ENCODE results near the gene CCT3. TPM values are rescaled to one million over a fixed set of nuclear protein-coding genes. Genes with fewer than 3 reads are reported as not detected.

The CCT3 gene
- total and polyA plus RNA-seq, 10 of the 15 experiments (the other 5 are each of a cell fraction or from before 2014, with no cell fraction given): 319 to 585 (median 427) TPM

DNA sequence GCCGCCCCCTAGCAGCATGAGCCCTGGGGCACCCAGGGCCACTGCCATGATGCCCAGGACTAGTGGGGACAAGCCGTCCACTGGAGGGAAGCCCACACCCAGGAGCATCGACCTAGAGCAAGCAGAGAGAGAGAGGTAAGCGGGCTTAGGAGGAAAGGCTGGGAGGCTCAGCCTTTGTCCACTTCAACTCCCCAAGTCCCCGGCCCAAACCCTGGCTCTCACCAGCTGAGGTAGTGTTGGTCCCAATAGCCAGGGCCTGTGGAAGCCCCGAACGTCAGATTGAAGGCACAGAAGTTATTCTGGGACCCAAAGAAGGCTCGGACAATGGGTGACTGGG lies 45.0 kb downstream of the CCT3 start (continued):
- no peak for TF ChIP-seq BACH1 (IDR thresholded peaks at IDR 0.05; ENCODE audit: borderline replicate concordance)
- no peak for TF ChIP-seq YBX1 (IDR thresholded peaks at IDR 0.05)

DNA sequence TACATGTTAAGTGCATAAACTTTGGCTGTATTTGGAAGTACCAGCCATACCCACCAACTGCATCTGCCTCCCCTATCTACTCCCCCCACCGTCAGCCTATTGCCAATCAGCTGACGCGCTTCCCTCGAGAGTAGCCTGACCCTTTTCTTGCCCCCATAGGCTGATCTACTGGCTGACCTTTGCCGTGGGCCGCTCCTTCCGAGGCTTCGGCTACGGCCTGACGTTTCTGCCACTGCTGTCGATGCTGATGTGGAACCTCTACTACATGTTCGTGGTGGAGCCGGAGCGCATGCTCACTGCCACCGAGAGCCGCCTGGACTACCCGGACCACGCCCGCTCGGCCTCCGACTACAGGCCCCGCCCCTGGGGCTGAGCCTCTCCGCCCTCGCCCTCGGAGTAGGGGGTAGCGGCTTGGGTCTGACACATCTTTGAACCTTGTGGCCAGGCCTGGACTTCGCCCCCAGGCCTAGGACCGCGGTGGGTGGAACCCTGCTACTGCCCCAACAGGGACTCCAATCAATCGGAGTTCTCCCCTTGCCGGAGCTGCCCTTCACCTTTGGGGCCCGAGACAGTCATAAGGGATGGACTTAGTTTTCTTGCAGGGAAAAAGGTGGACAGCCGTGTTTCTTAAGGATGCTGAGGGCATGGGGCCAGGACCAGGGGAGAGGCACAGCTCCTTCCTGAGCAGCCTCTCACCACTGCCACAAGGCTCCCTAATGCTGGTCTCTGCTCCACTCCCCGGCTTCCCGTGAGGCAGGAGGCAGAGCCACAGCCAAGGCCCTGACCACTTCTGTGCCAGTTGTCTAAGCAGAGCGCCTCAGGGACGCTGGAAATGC lies 46.6 kb downstream of the CCT3 start:
- RAD21 ChIA-PET (ENCODE audit: unreplicated experiment): no interaction called here
- FAIRE-seq (no peak), DNase-seq (ENCODE audit: low read depth, low spot score) (no peak), ATAC-seq (peak; percentile 96)
- H3K79me2 ChIP-seq (ENCODE audit: control insufficient read depth, insufficient read depth, low read length): no peaks in the 10 kb centered on the region
- H3K9ac ChIP-seq (ENCODE audit: control insufficient read depth, insufficient read depth, low read length): no peak overlapping the region
- in situ Hi-C loops (cut with MboI) (no loop called here), intact Hi-C loops (cut with micrococcal nuclease; ENCODE audit: unreplicated experiment) (no loop called here)
- H3K4me2 ChIP-seq (ENCODE audit: control insufficient read depth, insufficient read depth): no peak overlapping the region
- SMC1A ChIA-PET (ENCODE audit: uncharacterized antibody, unreplicated experiment): interaction anchor here (1.3 to 3.3 kb wide), 2 partner anchors 8 to 10 kb away, joined by 3 to 10 read pairs; partner anchors contain the start of genes SMG5 and TMEM79
- H2AFZ ChIP-seq (ENCODE audit: control insufficient read depth, low read depth, low read length): no peak overlapping the region
- H3K27ac ChIP-seq (ENCODE audit: control insufficient read depth, insufficient read depth): no peak overlapping the region
- BruUV-seq (replicated peaks): no TSS peak
- no peaks in the 10 kb centered on the region for H3K9me3 ChIP-seq (replicated peaks; ENCODE audit: control insufficient read depth, insufficient read depth, low read length)
- H3K36me3 ChIP-seq (ENCODE audit: control insufficient read depth in 2 of 2, insufficient read depth in 2 of 2, low read length in 1 of 2): peaks cover under 1 to 1% of the 10 kb centered on the region in 2 experiments; a peak in 2 of 4 replicates
- peaks cover 4% of the 10 kb centered on the region for H3K4me1 ChIP-seq (ENCODE audit: control insufficient read depth, insufficient read depth, low read length)
- H4K20me1 ChIP-seq (ENCODE audit: control insufficient read depth, insufficient read depth): no peaks in the 10 kb centered on the region
- no peak overlapping the region for H3K4me3 ChIP-seq
- TF ChIP-seq EP300 (IDR thresholded peaks at IDR 0.05; ENCODE audit: borderline replicate concordance in 1 of 2, control insufficient read depth in 1 of 2, low read depth in 2 of 2, low read length in 2 of 2): no peak
- no peak for TF ChIP-seq TARDBP (IDR thresholded peaks at IDR 0.05; ENCODE audit: borderline replicate concordance)
- no peak for TF ChIP-seq KLF5 (IDR thresholded peaks at IDR 0.05; ENCODE audit: partially characterized antibody)
- no peak for TF ChIP-seq RAD51 (IDR thresholded peaks at IDR 0.05)
- TF ChIP-seq, protein P1, sequence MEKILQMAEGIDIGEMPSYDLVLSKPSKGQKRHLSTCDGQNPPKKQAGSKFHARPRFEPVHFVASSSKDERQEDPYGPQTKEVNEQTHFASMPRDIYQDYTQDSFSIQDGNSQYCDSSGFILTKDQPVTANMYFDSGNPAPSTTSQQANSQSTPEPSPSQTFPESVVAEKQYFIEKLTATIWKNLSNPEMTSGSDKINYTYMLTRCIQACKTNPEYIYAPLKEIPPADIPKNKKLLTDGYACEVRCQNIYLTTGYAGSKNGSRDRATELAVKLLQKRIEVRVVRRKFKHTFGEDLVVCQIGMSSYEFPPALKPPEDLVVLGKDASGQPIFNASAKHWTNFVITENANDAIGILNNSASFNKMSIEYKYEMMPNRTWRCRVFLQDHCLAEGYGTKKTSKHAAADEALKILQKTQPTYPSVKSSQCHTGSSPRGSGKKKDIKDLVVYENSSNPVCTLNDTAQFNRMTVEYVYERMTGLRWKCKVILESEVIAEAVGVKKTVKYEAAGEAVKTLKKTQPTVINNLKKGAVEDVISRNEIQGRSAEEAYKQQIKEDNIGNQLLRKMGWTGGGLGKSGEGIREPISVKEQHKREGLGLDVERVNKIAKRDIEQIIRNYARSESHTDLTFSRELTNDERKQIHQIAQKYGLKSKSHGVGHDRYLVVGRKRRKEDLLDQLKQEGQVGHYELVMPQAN (conservative IDR thresholded peaks at IDR 0.05): no peak
- TF ChIP-seq STAT3 (IDR thresholded peaks at IDR 0.05; ENCODE audit: low read depth, low read length): no peak
- TF ChIP-seq NRF1 (conservative IDR thresholded peaks at IDR 0.05; ENCODE audit: low read depth, low read length): peak; percentile 37
- TF ChIP-seq, protein P2, sequence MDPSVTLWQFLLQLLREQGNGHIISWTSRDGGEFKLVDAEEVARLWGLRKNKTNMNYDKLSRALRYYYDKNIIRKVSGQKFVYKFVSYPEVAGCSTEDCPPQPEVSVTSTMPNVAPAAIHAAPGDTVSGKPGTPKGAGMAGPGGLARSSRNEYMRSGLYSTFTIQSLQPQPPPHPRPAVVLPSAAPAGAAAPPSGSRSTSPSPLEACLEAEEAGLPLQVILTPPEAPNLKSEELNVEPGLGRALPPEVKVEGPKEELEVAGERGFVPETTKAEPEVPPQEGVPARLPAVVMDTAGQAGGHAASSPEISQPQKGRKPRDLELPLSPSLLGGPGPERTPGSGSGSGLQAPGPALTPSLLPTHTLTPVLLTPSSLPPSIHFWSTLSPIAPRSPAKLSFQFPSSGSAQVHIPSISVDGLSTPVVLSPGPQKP (IDR thresholded peaks at IDR 0.05; ENCODE audit: low read depth, low read length): no peak
- no peak for TF ChIP-seq IKZF1 (conservative IDR thresholded peaks at IDR 0.05)
- TF ChIP-seq, protein P3, sequence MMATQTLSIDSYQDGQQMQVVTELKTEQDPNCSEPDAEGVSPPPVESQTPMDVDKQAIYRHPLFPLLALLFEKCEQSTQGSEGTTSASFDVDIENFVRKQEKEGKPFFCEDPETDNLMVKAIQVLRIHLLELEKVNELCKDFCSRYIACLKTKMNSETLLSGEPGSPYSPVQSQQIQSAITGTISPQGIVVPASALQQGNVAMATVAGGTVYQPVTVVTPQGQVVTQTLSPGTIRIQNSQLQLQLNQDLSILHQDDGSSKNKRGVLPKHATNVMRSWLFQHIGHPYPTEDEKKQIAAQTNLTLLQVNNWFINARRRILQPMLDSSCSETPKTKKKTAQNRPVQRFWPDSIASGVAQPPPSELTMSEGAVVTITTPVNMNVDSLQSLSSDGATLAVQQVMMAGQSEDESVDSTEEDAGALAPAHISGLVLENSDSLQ (IDR thresholded peaks at IDR 0.05): peak; percentile 16; the same call in 1 of the 2 replicates
- TF ChIP-seq, protein P4, sequence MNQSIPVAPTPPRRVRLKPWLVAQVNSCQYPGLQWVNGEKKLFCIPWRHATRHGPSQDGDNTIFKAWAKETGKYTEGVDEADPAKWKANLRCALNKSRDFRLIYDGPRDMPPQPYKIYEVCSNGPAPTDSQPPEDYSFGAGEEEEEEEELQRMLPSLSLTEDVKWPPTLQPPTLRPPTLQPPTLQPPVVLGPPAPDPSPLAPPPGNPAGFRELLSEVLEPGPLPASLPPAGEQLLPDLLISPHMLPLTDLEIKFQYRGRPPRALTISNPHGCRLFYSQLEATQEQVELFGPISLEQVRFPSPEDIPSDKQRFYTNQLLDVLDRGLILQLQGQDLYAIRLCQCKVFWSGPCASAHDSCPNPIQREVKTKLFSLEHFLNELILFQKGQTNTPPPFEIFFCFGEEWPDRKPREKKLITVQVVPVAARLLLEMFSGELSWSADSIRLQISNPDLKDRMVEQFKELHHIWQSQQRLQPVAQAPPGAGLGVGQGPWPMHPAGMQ (IDR thresholded peaks at IDR 0.05; ENCODE audit: borderline replicate concordance): no peak
- no peak for TF ChIP-seq FOS (IDR thresholded peaks at IDR 0.05; ENCODE audit: borderline replicate concordance, extremely low read depth, insufficient read length)
- TF ChIP-seq POLR2A (IDR thresholded peaks at IDR 0.05; ENCODE audit: low read depth, low read length): peak; percentile 19; the same call in 1 of the 2 replicates
- WGBS (ENCODE audit: insufficient coverage, insufficient replicate concordance, low lambda C conversion rate, missing lambda C conversion rate): 28% methylated on average over 37 of the region's 37 CpGs
- CTCF ChIA-PET: no interaction called here
- POLR2A ChIA-PET: interaction anchor here (3.0 kb wide), 1 partner anchor 8 kb away, joined by 12 read pairs; the partner anchor contains the start of genes SMG5 and TMEM79
- H3K27me3 ChIP-seq (replicated peaks in 1 of 2; ENCODE audit: control insufficient read depth in 2 of 2, insufficient read depth in 2 of 2, low read length in 1 of 2): no peaks in the 10 kb centered on the region

Measured in GM12878 (cell line).